Neural progenitor cell (in vitro differentiated cells): Measurements from ENCODE around the gene ZMIZ1. TPM values are rescaled to one million over a fixed set of nuclear protein-coding genes. Genes with fewer than 3 reads are reported as not detected.

Source experiments
- DNase-seq: peaks from one replicate; pipeline ENCODE4 v3.0.0-alpha.2; 2016; ENCODE audit warnings: low spot score
- H2AFZ ChIP-seq: fragments of 200-600 bp; sonication (generic); replicated peaks from 2 replicates; pipeline ENCODE4 v1.6.1; 2016; ENCODE audit warnings: antibody characterized with exemption
- H3F3A ChIP-seq: fragments of 200-600 bp; sonication (generic); 2 replicates; pipeline ENCODE4 v1.6.1; 2016; ENCODE audit warnings: antibody characterized with exemption, low read depth
- H3K27ac ChIP-seq: fragments of 200-600 bp; sonication (generic); 2 replicates; pipeline ENCODE4 v1.5.1; 2016; ENCODE audit warnings: mild to moderate bottlenecking
- H3K27me3 ChIP-seq: fragments of 200-600 bp; sonication (generic); 2 replicates; pipeline ENCODE4 v1.6.1; 2016; ENCODE audit warnings: mild to moderate bottlenecking, moderate library complexity
- H3K36me3 ChIP-seq: fragments of 200-600 bp; sonication (generic); 2 replicates; pipeline ENCODE4 v1.5.1; 2016
- H3K4me1 ChIP-seq: fragments of 200-600 bp; sonication (generic); 2 replicates; pipeline ENCODE4 v1.6.1; 2016; ENCODE audit warnings: mixed run types
- H3K4me2 ChIP-seq: fragments of 200-600 bp; sonication (generic); 2 replicates; pipeline ENCODE4 v1.6.1; 2016
- H3K4me3 ChIP-seq: fragments of 200-600 bp; sonication (generic); 2 replicates; pipeline ENCODE4 v1.5.1; 2016
- H3K79me2 ChIP-seq: fragments of 200-600 bp; sonication (generic); 2 replicates; pipeline ENCODE4 v1.6.1; 2016; ENCODE audit warnings: low read depth
- H3K9ac ChIP-seq: fragments of 200-600 bp; sonication (generic); 2 replicates; pipeline ENCODE4 v1.6.1; 2016
- H3K9me3 ChIP-seq: fragments of 200-600 bp; sonication (generic); 2 replicates; pipeline ENCODE4 v1.5.1; 2016; ENCODE audit warnings: low read depth
- H4K20me1 ChIP-seq: fragments of 200-600 bp; sonication (generic); 2 replicates; pipeline ENCODE4 v1.6.1; 2016; ENCODE audit warnings: low read depth
- H3K27ac Mint-ChIP-seq: 3 replicates; pipeline ENCODE4 v1.8.0; 2021; ENCODE audit warnings: mixed read lengths
- H3K27me3 Mint-ChIP-seq: 2 replicates; pipeline ENCODE4 v1.8.0; 2022; ENCODE audit warnings: low read depth, mild to moderate bottlenecking, inconsistent platforms, moderate library complexity, mixed read lengths; ENCODE audit not compliant: insufficient read depth
- H3K36me3 Mint-ChIP-seq: 3 replicates; pipeline ENCODE4 v1.8.0; 2021; ENCODE audit warnings: mixed read lengths
- H3K4me1 Mint-ChIP-seq: 3 replicates; pipeline ENCODE4 v1.8.0; 2021; ENCODE audit warnings: mixed read lengths
- H3K4me3 Mint-ChIP-seq: 3 replicates; pipeline ENCODE4 v1.8.0; 2021; ENCODE audit warnings: mild to moderate bottlenecking, moderate library complexity, mixed read lengths
- H3K9me3 Mint-ChIP-seq: 3 replicates; pipeline ENCODE4 v1.8.0; 2020; ENCODE audit warnings: mixed read lengths
- EZH2 ChIP-seq: fragments of 200-600 bp; sonication (generic); IDR thresholded peaks from 2 replicates; pipeline ENCODE4 v1.6.1; 2017; ENCODE audit warnings: antibody characterized with exemption, mild to moderate bottlenecking, moderate library complexity
- EZH2phosphoT487 ChIP-seq: fragments of 200-600 bp; sonication (generic); IDR thresholded peaks from 2 replicates; pipeline ENCODE4 v1.6.1; 2017; ENCODE audit warnings: antibody characterized with exemption
- total RNA-seq: library from RNA; depleted of rRNA; stranded (reverse); fragments of >200 nt; gene quantifications from 2 replicates; pipeline ENCODE4 v1.2.3, GENCODE V29; 2015; ENCODE audit warnings: low replicate concordance
- TF ChIP-seq, protein P1 (sequence below): fragments of 200-600 bp; sonication (generic); IDR thresholded peaks from 2 replicates; pipeline ENCODE4 v1.5.1; 2017; ENCODE audit warnings: antibody characterized with exemption, mild to moderate bottlenecking

The ZMIZ1 gene
- total RNA-seq, 1 donor from 2014 or later: 5.8 TPM

DNA sequence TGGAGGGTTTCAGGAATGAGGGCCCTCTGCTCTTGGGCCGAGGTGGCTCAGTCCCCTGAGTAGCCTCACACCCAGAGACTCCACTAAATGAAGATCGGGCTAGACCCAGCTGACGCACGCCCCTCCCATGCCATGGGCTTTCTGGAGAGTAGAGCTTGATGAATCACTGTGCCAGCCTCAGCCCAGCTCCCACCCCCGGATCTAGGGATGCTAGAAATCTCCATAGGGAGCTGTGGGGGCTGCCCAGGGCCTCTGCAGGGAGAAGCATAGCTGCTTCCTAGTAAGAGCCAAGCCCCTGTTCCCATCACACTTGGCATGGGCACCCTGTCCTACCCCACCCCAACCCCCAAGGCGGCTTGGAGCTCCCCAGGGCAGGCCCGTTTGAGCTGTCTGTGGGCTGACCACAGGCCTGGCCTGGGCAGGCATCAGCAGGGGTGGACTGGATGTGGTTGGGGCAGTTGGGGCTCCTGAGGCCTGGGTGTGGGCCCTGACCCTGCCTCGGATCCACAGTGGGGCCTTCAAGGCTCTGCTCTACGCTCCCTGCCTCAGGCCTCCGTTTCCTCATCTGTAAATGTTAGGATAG lies 121.2 kb downstream of the ZMIZ1 start:
- Histone ChIP-seq H3K4me2 (no peak overlapping the region), H3K4me1 (peaks cover 32% of the 10 kb centered on the region), H3K36me3 (no peaks in the 10 kb centered on the region), H3K79me2 (no peaks in the 10 kb centered on the region), H3F3A (peaks cover 19% of the 10 kb centered on the region), H4K20me1 (peaks cover 50% of the 10 kb centered on the region), H2AFZ (no peak overlapping the region), H3K9ac (no peak overlapping the region), H3K4me3 (no peak overlapping the region), H3K27me3 (no peaks in the 10 kb centered on the region), H3K27ac (no peak overlapping the region), H3K9me3 (no peaks in the 10 kb centered on the region)
- peaks cover 18% of the 10 kb centered on the region for H3K36me3 Mint-ChIP-seq
- H3K27ac Mint-ChIP-seq: peak overlapping the region; percentile 78
- peaks cover 71% of the 10 kb centered on the region for H3K4me1 Mint-ChIP-seq
- peaks cover 9% of the 10 kb centered on the region for H3K27me3 Mint-ChIP-seq
- H3K4me3 Mint-ChIP-seq: no peak overlapping the region
- DNase-seq: no peak
- TF ChIP-seq, protein P1, sequence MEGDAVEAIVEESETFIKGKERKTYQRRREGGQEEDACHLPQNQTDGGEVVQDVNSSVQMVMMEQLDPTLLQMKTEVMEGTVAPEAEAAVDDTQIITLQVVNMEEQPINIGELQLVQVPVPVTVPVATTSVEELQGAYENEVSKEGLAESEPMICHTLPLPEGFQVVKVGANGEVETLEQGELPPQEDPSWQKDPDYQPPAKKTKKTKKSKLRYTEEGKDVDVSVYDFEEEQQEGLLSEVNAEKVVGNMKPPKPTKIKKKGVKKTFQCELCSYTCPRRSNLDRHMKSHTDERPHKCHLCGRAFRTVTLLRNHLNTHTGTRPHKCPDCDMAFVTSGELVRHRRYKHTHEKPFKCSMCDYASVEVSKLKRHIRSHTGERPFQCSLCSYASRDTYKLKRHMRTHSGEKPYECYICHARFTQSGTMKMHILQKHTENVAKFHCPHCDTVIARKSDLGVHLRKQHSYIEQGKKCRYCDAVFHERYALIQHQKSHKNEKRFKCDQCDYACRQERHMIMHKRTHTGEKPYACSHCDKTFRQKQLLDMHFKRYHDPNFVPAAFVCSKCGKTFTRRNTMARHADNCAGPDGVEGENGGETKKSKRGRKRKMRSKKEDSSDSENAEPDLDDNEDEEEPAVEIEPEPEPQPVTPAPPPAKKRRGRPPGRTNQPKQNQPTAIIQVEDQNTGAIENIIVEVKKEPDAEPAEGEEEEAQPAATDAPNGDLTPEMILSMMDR: no peak
- no peak for TF ChIP-seq EZH2
- TF ChIP-seq EZH2phosphoT487: no peak
- no peaks in the 10 kb centered on the region for H3K9me3 Mint-ChIP-seq

DNA sequence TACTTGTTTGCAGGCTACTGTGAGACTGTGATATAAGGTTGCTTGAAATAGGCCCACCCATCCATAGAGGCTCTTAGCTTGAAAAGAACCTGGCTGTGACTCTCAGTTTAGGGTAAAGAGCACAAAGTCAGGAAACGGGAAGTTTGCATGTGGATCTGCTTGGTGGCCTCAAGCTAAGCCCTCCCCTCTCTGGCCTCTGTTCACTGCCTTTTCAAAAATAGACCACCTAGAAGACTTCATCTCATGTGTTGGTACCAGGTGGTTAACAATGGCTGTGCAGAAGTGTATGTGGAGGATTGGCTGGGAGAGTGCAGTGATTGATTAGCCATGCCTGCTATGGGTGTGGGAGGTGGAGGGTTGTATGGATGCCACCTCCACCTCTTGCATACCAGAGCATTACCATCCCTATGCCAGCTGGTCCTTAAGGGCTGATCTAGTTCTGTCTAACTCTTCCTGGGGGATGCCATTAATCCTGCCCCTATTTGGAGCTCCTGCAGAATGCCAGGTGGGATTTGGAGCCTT lies 122.0 kb downstream of the ZMIZ1 start:
- no peaks in the 10 kb centered on the region for H3K9me3 ChIP-seq
- Mint-ChIP-seq H3K27ac (no peak overlapping the region), H3K4me1 (peaks cover 70% of the 10 kb centered on the region), H3K9me3 (no peaks in the 10 kb centered on the region), H3K36me3 (peaks cover 18% of the 10 kb centered on the region), H3K4me3 (no peak overlapping the region), H3K27me3 (peaks cover 9% of the 10 kb centered on the region)
- no peaks in the 10 kb centered on the region for H3K27me3 ChIP-seq
- peaks cover 49% of the 10 kb centered on the region for H4K20me1 ChIP-seq
- H3K4me2 ChIP-seq: no peak overlapping the region
- no peaks in the 10 kb centered on the region for H3K79me2 ChIP-seq
- H3K4me1 ChIP-seq: peaks cover 27% of the 10 kb centered on the region
- H3K4me3 ChIP-seq: no peak overlapping the region
- no peak overlapping the region for H3K9ac ChIP-seq
- TF ChIP-seq EZH2phosphoT487: no peak
- TF ChIP-seq, protein P1: no peak
- TF ChIP-seq EZH2: no peak
- H3K27ac ChIP-seq: no peak overlapping the region
- H2AFZ ChIP-seq: no peak overlapping the region
- H3K36me3 ChIP-seq: no peaks in the 10 kb centered on the region
- H3F3A ChIP-seq: peaks cover 16% of the 10 kb centered on the region
- no peak for DNase-seq

DNA sequence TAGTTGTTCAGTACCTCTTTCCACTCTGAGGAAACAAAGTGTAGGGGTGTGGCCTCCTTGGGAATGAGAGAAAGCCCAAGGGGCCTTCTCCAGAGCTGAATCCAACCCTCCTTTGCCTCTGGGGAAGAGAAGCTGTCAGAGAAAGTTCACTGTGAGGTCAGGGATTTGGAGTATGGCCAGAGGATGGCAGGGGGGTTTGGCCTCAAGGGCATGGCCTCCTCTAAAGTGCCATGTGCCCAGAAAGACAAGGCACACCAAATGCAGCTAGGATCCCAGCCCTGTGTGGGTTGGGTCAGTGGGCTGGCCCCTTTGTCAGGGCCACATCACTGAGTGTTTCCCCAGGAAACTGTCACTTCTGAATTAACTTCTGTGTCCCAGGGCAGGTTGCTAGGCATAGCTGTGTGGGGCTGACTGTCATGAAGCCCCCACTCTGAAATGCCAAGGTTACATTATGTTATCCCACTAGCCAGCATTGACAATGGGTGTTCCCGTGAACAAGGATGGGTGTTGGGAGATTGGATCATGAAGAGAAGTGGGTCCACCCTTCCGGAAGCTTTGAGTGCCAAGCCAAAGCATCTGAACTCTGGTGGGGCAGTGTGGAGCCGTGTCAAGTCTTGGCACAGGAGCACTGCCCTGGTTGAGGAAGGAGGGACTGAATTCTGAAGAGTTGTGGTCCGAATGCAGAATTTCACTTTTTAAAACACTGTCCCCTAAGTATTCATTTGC lies 123.3 kb downstream of the ZMIZ1 start:
- peaks cover 9% of the 10 kb centered on the region for H3K27me3 Mint-ChIP-seq
- H3K4me3 Mint-ChIP-seq: no peak overlapping the region
- peaks cover 14% of the 10 kb centered on the region for H3F3A ChIP-seq
- H3K4me2 ChIP-seq: no peak overlapping the region
- peaks cover 65% of the 10 kb centered on the region for H3K4me1 Mint-ChIP-seq
- no peak overlapping the region for H3K27ac ChIP-seq
- no peaks in the 10 kb centered on the region for H3K79me2 ChIP-seq
- no peaks in the 10 kb centered on the region for H3K27me3 ChIP-seq
- peaks cover 46% of the 10 kb centered on the region for H4K20me1 ChIP-seq
- no peak for DNase-seq
- H3K9me3 ChIP-seq: no peaks in the 10 kb centered on the region
- no peak overlapping the region for H3K27ac Mint-ChIP-seq
- no peak overlapping the region for H3K9ac ChIP-seq
- peaks cover 19% of the 10 kb centered on the region for H3K4me1 ChIP-seq
- no peaks in the 10 kb centered on the region for H3K36me3 ChIP-seq
- H2AFZ ChIP-seq: no peak overlapping the region
- TF ChIP-seq, protein P1: no peak
- no peak for TF ChIP-seq EZH2phosphoT487
- H3K4me3 ChIP-seq: no peak overlapping the region
- H3K36me3 Mint-ChIP-seq: peaks cover 16% of the 10 kb centered on the region
- H3K9me3 Mint-ChIP-seq: no peaks in the 10 kb centered on the region
